HUES64 (cell line): ENCODE results near the gene PNRC1.

Experiments
- H3K27ac ChIP-seq: 2 replicates; pipeline ENCODE4 v1.7.0; 2013; ENCODE audit warnings: low read depth, low read length, inconsistent platforms
- H3K27me3 ChIP-seq: 2 replicates; pipeline ENCODE4 v1.6.1; 2013; ENCODE audit warnings: mild to moderate bottlenecking, low read length; ENCODE audit not compliant: insufficient read depth
- H3K36me3 ChIP-seq: 2 replicates; pipeline ENCODE4 v1.6.1; 2013; ENCODE audit warnings: mild to moderate bottlenecking, low read length; ENCODE audit not compliant: insufficient read depth
- H3K4me1 ChIP-seq: 2 replicates; pipeline ENCODE4 v1.6.1; 2013; ENCODE audit warnings: mild to moderate bottlenecking, low read length, moderate library complexity; ENCODE audit not compliant: insufficient read depth
- H3K4me3 ChIP-seq: 2 replicates; pipeline ENCODE4 v1.5.1; 2013; ENCODE audit warnings: mild to moderate bottlenecking, low read length, moderate library complexity
- H3K9ac ChIP-seq: 2 replicates; pipeline ENCODE4 v1.6.1; 2013; ENCODE audit warnings: mild to moderate bottlenecking, low read depth, low read length
- H3K9me3 ChIP-seq: 2 replicates; pipeline ENCODE4 v1.6.1; 2013; ENCODE audit warnings: low read depth, low read length; ENCODE audit not compliant: insufficient read depth
- WGBS: fragments of 150-250, 120-280 bp; methylation state at CpG from one replicate; pipeline ENCODE4 v1.1.7; 2013; ENCODE audit warnings: missing lambda C conversion rate; 5-methylcytosine and 5-hydroxymethylcytosine counted together

The PNRC1 gene

DNA sequence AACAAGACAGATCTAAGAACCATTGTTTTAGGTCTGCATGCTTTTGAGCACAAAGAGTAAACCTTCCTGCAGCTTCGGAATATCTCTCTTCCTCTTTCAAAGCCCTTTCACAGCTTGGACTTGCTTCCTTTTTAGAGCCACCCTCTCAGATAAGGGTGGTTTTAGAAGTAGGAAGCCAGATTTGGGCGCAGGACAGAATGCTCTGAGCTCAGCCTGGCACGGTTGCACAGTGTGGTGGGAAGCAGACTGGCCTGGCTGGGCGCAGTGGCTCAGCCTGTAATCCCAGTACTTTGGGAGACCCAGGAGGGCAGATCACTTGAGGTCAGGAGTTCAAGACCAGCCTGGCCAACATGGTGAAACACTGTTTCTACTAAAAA lies 35.6 kb upstream of the PNRC1 start:
- Histone ChIP-seq H3K4me1 (peaks cover 17% of the 10 kb centered on the region; the same call in 1 of the 2 replicates), H3K27ac (no peak overlapping the region), H3K4me3 (no peak overlapping the region), H3K36me3 (no peaks in the 10 kb centered on the region), H3K9ac (no peak overlapping the region), H3K9me3 (no peaks in the 10 kb centered on the region), H3K27me3 (peaks cover 8% of the 10 kb centered on the region; the same call in 1 of the 2 replicates)
- WGBS = 88% methylated on average over 4 of the region's 4 CpGs

DNA sequence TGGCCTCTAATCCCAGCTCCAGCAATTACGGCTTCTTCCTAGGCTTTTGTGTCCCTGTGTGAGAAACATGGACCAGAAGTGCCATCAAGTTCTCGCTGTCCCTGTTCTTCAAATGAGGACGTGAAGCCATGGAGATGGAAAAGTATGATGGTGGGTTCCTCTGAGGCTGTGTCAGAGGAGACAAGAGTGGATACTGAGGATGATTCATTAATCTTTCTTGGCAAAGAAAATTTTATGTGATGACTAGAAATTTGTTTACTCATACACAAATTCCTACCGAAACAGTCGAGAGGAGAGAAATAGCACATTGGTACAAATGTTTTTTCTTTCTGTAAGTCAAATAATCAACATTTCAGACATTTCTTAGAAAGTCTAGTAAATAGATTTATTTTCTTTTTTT lies 35.0 kb upstream of the PNRC1 start:
- 97% methylated on average over 3 of the region's 5 CpGs for WGBS

DNA sequence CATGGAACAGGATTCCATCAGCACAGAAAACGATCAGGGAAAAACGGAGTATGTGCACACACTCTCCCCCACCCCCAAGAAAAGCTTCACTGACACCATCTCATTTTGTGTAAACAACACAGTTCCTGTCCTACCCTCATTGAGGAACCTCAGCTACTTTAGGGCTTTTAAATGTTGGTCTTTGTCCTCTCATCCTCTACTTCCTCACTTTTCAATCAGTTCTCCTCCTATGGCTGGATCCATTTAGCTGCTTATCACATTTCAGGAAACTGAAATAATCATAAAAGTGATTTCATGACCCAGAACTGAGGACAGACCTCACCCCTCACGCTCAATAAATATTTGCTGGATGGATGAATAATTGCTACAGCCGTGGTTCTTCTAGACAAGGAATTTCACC lies 33.1 kb upstream of the PNRC1 start:
- WGBS = 86% methylated on average over 4 of the region's 4 CpGs
- H3K9ac ChIP-seq = no peak overlapping the region
- no peak overlapping the region for H3K27ac ChIP-seq
- H3K4me1 ChIP-seq = peaks cover 17% of the 10 kb centered on the region; the same call in 1 of the 2 replicates
- no peak overlapping the region for H3K4me3 ChIP-seq
- H3K27me3 ChIP-seq = peaks cover 11% of the 10 kb centered on the region; the same call in 1 of the 2 replicates
- no peaks in the 10 kb centered on the region for H3K36me3 ChIP-seq
- no peaks in the 10 kb centered on the region for H3K9me3 ChIP-seq

More for the DNA sequence above, 35.0 kb upstream of the PNRC1 start:
- Histone ChIP-seq H3K9me3 (no peaks in the 10 kb centered on the region), H3K27ac (no peak overlapping the region), H3K4me3 (no peak overlapping the region), H3K4me1 (peaks cover 17% of the 10 kb centered on the region; the same call in 1 of the 2 replicates), H3K9ac (no peak overlapping the region), H3K36me3 (no peaks in the 10 kb centered on the region), H3K27me3 (peaks cover 11% of the 10 kb centered on the region; the same call in 1 of the 2 replicates)

DNA sequence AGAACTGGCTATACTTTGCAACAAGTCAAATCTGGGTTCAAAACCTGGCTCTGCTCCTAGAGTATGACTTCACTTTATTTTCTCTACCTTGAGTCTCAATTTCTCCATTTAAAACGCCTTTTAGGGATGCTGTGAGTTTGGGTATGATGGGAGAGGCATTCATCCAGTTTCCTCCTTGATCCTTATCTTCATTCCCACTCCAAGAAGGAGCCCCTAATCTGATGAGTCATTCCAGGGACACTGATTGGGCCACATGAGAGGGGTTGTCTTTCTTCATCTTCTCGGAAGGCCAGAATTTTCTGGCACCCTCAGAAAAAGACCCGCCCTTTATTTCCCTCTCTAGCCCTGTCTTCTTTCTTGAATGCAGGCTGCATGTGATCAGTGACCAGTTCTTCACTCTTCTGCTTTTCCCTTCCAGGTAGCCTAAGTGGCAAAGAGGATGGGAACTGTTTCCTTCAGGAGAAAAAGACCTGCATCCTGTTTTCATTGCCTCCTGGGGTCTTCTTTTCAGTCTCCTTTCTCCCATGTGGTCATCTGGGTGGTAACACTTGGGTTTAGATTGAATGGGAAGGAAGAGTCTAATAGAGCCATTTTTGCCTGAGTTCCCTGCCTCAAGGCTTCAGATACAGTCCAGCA lies 32.1 kb upstream of the PNRC1 start:
- Histone ChIP-seq H3K9me3 (no peaks in the 10 kb centered on the region), H3K36me3 (no peaks in the 10 kb centered on the region), H3K27me3 (peaks cover 11% of the 10 kb centered on the region; the same call in 1 of the 2 replicates), H3K27ac (no peak overlapping the region), H3K4me3 (no peak overlapping the region), H3K9ac (no peak overlapping the region), H3K4me1 (peaks cover 17% of the 10 kb centered on the region; the same call in 1 of the 2 replicates)
- WGBS = 100% methylated on average over 2 of the region's 3 CpGs

DNA sequence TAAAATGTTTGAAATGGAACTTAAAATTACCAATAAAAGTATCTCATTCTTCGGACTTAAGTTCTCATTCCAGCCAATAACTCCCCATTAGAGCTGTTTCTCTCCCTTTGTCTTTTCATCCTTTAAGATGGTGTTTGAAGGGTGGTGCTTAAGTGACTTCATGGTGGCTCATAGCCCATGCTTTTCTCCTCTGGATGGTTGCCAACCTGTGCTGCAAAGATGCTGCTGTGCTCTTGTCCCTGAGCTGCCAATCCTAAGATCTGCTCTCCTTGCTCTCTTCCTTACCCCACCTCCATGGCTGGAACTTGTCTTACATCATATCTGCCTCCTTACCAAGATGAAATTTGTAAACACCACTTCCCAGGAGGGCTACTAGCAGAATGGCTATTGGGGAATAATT lies 31.6 kb upstream of the PNRC1 start:
- no peak overlapping the region for H3K9ac ChIP-seq
- no peaks in the 10 kb centered on the region for H3K9me3 ChIP-seq
- H3K4me1 ChIP-seq = peaks cover 17% of the 10 kb centered on the region; the same call in 1 of the 2 replicates
- peaks cover 11% of the 10 kb centered on the region; the same call in 1 of the 2 replicates for H3K27me3 ChIP-seq
- no CpG with 5 or more reads among the region's 1 CpG for WGBS
- no peak overlapping the region for H3K4me3 ChIP-seq
- no peak overlapping the region for H3K27ac ChIP-seq
- no peaks in the 10 kb centered on the region for H3K36me3 ChIP-seq

DNA sequence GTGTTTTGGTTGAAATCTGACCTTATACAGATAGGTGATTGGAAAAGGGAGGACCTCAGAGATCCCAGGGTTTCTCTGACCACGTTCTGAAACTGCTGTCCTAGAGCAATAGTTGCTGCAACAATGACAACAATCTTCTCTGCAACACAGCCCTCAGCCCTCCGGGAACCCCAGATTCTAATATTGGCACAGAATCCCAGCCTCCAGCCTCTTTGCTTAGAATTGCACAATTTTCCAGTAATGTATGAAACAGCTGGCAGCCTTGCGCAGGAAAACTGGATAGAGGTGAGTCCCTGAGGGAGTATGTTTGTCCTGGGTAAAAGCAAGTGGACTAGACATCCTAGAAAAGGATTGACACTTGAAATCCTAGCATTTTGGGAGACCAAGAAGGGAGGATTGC lies 30.4 kb upstream of the PNRC1 start:
- WGBS = 95% methylated on average over 3 of the region's 3 CpGs
- no peak overlapping the region for H3K9ac ChIP-seq

DNA sequence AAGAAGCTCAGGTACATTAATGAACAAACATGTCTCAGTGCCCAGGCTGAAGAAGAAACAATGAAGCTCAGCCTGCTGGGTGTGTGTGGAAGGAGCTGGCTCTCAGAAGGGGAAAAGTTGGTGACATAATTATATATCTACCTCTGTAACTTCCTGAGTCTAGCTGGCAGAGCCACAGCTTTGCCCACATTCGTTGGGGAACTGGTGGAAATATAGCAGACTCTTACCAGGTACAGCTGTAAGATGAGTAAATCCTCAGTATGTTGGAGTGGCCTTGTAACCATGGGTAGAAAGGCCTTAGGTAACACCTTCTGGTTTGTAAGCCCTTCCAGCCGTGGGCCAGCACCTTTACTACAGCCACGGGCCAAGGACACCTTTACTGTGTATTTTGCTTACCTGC lies 29.9 kb upstream of the PNRC1 start:
- no peak overlapping the region for H3K9ac ChIP-seq
- no peaks in the 10 kb centered on the region for H3K9me3 ChIP-seq
- no peaks in the 10 kb centered on the region for H3K36me3 ChIP-seq
- H3K27ac ChIP-seq = no peak overlapping the region
- no peak overlapping the region for H3K4me3 ChIP-seq
- peaks cover 13% of the 10 kb centered on the region; the same call in 1 of the 2 replicates for H3K4me1 ChIP-seq
- WGBS = 92% methylated on average over 3 of the region's 3 CpGs
- H3K27me3 ChIP-seq = peaks cover 11% of the 10 kb centered on the region; the same call in 1 of the 2 replicates

More for the DNA sequence above, 30.4 kb upstream of the PNRC1 start:
- H3K27ac ChIP-seq = no peak overlapping the region
- H3K36me3 ChIP-seq = no peaks in the 10 kb centered on the region
- peaks cover 11% of the 10 kb centered on the region; the same call in 1 of the 2 replicates for H3K27me3 ChIP-seq
- H3K4me1 ChIP-seq = peaks cover 13% of the 10 kb centered on the region; the same call in 1 of the 2 replicates
- no peaks in the 10 kb centered on the region for H3K9me3 ChIP-seq
- H3K4me3 ChIP-seq = no peak overlapping the region

DNA sequence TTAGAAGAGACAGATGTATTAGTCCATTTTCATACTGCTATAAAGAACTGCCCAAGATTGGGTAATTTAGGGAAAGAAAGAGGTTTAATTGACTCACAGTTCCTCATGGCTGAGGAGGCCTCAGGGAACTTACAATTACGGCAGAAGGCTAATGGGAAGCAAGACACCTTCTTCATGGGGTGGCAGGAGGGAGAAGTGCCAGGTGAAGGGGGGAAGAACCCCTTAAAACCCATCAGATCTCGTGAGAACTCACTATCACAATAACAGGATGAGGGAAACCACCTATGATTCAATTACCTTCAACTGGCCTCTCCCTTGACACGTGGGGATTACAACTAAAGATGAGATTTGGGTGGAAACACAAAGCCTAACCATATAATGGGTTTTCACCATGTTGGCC lies 28.9 kb upstream of the PNRC1 start:
- WGBS = 91% methylated on average over 2 of the region's 3 CpGs
- Histone ChIP-seq H3K36me3 (no peaks in the 10 kb centered on the region), H3K27me3 (peaks cover 11% of the 10 kb centered on the region; the same call in 1 of the 2 replicates), H3K27ac (no peak overlapping the region), H3K9me3 (no peaks in the 10 kb centered on the region), H3K4me3 (no peak overlapping the region), H3K9ac (no peak overlapping the region), H3K4me1 (peaks cover 13% of the 10 kb centered on the region; the same call in 1 of the 2 replicates)

DNA sequence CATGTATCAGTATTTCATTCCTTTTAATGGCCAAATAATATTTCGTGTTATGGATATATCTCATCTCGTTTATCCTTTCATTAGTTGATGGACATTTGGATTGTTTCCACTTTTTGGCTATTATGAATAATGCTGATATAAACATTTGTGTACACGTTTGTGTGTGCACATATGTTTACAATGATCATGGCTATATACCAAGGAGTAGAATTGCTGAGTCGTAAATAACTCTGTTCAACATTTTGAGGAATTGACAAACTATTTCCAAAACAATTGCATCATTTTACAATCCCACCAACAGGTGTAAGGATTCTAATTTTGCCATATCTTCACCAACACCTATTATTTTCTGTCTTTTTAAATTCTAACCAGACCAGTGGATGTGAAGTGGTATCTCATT lies 26.3 kb upstream of the PNRC1 start:
- H3K36me3 ChIP-seq = no peaks in the 10 kb centered on the region
- H3K27ac ChIP-seq = no peak overlapping the region
- H3K9ac ChIP-seq = no peak overlapping the region
- no peaks in the 10 kb centered on the region for H3K9me3 ChIP-seq
- 99% methylated on average over 4 of the region's 4 CpGs for whole genome bisulfite sequencing
- no peak overlapping the region for H3K4me3 ChIP-seq
- peaks cover 9% of the 10 kb centered on the region; the same call in 1 of the 2 replicates for H3K27me3 ChIP-seq
- no peaks in the 10 kb centered on the region for H3K4me1 ChIP-seq

DNA sequence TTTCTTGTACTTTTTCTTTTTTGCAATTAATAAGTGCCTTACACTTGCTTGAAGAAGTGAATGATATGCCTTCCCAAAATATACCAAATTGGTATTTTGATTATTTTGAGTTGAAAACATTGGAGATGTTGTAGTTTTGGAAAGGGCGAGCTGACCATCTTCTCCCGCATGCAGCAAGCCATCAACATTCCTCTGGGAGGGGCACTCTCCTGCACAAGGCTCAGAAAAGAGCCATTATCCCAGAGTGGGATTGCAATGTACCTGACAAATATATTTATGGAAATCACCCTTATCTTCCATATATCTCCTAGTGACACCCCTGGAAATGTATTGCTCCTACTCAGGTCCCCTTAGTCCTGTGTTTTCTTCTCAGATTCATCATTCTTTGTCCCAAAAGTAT lies 22.8 kb upstream of the PNRC1 start:
- no peaks in the 10 kb centered on the region for H3K9me3 ChIP-seq
- H3K36me3 ChIP-seq = no peaks in the 10 kb centered on the region
- no peak overlapping the region for H3K9ac ChIP-seq
- H3K4me1 ChIP-seq = no peaks in the 10 kb centered on the region
- H3K4me3 ChIP-seq = no peak overlapping the region
- 78% methylated on average over 2 of the region's 2 CpGs for WGBS
- no peaks in the 10 kb centered on the region for H3K27me3 ChIP-seq
- H3K27ac ChIP-seq = no peak overlapping the region

DNA sequence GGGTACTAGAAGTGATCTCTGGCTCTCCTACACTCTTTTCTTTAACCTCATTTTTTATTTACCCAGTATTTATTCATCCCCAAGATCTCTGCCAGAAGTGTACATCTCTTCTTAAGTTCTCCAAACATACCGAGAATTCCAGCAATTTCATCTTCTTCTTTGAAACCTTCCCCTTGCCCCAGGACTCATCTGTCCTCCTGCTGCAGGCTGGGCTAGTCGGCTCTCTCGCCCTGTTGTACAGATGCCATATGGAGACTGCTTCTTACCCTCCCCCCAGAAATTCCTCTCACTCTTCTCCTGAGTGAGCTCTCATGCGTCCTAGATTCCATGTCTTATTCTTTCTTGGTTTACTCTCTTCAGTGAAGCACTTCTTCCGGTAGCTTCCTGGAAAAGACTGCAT lies 21.9 kb upstream of the PNRC1 start:
- Histone ChIP-seq H3K9ac (no peak overlapping the region), H3K4me3 (no peak overlapping the region), H3K27me3 (no peaks in the 10 kb centered on the region), H3K36me3 (no peaks in the 10 kb centered on the region), H3K9me3 (no peaks in the 10 kb centered on the region), H3K27ac (no peak overlapping the region), H3K4me1 (no peaks in the 10 kb centered on the region)
- 74% methylated on average over 5 of the region's 5 CpGs for WGBS
